UCSD-AML1 (cell line): ENCODE data around the gene SDHAF1.

Source experiments
- DNase-seq: peaks from one replicate; lab custom pipeline; 2025; ENCODE audit not compliant: unreplicated experiment; lab: John Stamatoyannopoulos, UW

SDHAF1 gene

DNA sequence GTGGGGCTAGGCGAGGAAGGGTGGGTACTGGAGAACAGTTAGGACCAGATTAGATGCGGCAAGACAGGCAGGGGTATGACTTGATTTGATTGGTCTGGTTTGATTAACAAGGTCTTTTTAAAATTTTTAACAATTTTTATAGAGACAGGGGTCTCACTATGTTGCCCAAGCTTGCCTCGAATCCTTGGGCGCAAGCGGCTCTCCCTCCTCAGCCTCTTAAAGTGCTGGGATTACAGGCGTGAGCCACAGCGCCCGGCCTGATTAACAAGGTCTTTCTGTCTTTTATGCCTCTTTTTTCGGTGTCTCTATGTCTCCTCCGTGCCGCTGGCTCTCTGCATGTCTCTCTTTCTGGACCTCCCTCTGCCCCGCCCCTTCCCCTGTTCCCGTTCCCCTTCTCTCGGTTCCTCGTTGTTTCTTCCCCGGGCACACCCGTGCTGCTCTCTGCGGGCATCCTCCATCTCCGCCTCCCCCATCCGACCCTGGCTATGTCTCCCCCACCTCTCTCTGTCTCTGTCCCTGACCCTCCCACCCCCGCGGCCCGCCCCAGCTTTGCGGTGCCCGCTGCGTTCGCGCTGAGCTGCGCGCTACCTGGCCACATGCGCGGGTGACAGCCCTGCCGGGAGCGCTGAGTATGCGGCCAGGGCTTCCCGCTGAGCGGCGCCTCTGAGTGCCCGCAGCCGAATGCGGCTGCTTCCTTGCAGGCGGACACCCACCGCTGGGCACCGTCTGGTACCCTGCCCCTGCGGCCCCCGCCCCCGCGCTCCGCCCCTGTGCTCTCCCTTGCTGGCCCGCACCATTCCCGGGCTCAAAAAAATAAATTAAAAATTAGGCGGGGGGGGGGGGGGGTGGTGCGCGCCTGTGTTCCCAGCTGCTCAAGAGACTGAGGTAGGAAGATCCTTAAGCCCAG, 8.1 kb upstream of the SDHAF1 start:
- peak; percentile 73 for DNase-seq

- DNase-seq = no peak
Observed at GRCh38 chr19:35987571-35987896, 7.5 kb upstream of the SDHAF1 start.

DNA sequence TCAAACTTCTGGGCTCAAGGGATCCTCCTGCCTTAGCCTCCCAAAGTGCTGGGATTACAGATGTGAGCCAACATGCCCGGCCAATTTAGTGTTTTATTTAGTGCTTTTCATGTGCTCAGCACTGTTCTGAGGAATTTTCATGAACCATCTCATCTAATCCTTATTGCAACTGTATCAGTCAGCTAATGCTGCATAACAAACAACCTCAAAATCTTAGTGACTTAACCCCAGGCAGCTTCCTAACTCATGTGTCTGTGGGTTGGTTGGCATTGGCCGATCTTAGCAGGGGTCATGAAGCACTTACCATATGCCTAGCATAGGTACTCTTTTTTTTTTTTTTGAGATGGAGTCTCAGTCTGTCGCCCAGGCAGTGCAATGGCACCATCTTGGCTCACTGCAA, 6.2 kb upstream of the SDHAF1 start:
- DNase-seq = no peak

DNA sequence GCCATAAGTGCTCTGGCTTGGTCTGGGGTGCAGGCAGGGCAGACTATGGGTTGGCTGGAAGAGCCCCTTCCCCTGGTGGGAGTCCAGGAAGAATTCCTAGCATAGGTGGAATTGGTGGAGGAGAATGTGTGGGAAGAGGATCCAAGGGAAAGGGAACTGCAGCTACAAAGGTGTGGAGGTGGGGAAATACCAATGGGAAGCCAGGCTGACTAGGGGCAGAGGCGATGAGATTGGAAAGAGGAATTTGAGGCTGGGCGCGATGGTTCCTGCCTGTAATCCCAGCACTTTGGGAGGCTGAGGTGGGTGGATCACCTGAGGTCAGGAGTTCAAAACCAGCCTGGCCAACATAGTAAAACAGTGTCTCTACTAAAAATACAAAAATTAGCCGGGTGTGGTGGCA, 4.8 kb upstream of the SDHAF1 start:
- DNase-seq = no peak

DNA sequence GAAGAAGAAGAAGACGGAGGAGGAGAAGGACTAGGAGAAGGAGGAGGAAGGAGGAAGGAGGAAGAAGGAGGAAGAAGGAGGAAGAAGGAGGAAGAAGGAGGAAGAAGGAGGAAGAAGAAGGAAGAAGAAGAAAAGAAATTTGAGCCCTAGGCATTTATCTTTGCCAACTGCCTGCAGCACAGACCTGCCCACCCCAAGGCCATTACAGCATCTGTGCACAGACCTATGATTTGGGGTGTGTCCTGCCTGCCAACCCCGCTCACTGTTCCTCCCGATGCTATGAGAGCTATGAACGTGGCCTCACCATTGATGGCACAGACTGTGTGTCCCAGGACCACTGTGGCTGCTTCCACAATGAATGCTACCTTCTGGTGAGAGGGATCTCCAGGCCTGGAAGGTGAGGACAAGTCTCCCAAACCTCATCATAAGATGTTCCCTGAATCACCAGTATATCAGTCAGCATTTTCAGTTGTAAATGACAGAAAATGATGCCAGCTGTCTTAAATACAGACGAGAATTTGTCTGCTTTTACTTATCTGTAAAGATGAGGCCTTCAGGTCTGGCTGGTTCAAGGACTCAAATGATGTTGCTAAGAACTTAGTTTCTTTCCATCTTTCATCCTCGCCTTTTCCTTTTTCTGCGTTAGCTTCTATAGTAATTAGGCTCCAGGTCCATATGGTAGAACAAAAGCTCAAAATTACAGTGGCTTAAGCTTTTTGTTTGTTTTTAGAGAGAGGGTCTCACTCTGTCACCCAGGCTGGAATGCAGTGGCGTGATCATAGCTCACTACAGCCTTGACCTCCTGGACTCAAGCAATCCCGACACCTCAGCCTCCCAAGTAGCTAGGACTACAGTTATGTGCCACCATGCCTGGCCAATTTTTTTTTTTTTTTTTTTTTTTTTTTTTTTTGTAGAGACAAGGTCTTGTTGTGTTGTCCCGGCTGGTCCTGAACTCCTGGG, 3.9 kb upstream of the SDHAF1 start:
- no peak for DNase-seq

DNA sequence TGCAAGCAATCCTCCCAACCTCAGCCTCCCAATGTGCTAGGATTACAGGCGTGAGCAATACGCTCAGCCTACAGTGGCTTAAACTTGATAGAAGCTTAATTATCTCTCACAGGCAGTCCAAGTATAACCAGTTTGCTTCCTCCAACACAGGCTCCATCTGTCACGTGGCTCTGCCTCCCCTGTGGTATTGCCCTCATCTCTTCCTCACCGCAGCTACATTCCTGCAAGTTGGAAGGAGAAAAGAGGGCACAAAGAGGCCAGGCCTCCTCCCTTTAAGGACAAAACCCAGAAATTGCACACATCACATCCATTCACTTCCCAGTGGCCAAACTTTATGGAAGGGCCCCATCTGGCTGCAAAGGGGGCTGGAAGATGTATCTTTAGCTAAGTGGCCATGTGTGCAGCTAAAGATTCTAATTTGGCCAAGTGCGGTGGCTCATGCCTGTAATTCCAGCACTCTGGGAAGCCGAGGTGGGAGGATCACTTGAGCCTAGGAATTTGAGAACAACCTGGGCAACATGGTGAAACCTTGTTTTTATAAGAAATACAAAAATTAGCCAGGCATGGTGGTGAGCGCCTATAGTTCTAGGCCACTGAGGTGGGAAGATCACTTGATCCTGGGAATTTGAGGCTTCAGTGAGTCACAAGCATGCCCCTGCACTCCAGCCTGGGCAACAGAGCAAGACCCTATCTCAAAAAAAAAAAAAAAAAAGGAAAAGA, 3.1 kb upstream of the SDHAF1 start:
- no peak for DNase-seq

- no peak for DNase-seq
Observed at GRCh38 chr19:35992907-35993765, 1.9 kb upstream of the SDHAF1 start.

- DNase-seq = no peak
Observed at GRCh38 chr19:35993923-35994598, 927 bp upstream of the SDHAF1 start.

DNA sequence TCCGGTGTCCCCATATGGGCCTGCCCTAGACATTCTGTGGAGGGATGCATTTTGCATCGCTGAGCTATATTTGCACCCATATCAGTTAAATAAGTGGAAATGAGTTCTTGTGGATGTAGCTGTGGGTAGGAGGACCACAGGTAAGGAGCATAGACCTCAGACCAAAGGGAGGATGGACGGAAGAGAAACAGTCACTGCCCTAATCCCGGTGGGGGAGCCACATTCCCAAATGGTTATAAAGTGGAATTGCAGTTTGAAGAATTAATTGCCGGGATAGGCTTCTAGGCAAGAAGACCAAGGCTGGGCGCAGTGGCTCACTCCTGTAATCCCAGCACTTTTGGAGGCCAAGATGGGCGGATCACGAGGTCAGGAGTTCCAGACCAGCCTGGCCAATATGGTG, 1.8 kb downstream of the SDHAF1 start:
- no peak for DNase-seq

GRCh38 chr19:36001605-36002004, 6.6 kb downstream of the SDHAF1 start:
- DNase-seq = no peak

- DNase-seq = no peak
Observed at GRCh38 chr19:36003284-36003683, 8.3 kb downstream of the SDHAF1 start.

- no peak for DNase-seq
Observed at GRCh38 chr19:36006955-36007354, 12.0 kb downstream of the SDHAF1 start.

DNA sequence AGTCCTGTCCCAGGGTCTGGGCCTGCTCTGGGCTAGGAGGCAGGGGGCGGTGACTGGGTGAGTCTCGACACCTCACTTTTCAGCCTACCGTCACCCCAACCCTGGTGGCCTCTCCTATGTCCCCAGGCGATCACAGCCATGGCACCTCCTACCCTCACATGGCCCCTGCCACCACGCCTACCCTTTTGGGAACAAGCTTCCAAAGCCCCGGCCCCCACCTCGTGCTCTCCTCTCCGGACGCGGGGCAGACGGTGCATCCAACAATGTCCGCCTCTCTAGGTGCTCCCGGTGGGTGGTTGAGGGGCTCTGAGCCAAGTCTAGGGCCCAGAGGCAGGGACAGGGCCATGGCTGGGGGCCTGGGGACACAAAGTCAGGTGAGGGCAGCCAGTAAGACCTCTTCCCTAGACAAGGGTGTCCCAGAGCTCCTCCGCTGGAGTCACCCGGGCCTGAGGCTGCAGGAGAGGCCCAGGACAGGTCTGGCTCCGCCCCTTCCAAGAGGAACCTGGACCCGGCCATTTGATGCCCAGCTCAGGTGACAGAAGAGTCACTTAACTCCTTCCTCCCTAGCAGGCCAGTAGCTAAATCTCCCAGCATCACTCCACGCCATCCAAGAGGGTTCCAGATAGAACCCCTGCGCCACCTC, 13.5 kb downstream of the SDHAF1 start, which contains the start of gene SYNE4:
TSS of gene SYNE4 (minus strand) at position 478 of the 643 bp plus-strand sequence. CDS start at position 346, 132 bp downstream.
- no peak for DNase-seq

DNA sequence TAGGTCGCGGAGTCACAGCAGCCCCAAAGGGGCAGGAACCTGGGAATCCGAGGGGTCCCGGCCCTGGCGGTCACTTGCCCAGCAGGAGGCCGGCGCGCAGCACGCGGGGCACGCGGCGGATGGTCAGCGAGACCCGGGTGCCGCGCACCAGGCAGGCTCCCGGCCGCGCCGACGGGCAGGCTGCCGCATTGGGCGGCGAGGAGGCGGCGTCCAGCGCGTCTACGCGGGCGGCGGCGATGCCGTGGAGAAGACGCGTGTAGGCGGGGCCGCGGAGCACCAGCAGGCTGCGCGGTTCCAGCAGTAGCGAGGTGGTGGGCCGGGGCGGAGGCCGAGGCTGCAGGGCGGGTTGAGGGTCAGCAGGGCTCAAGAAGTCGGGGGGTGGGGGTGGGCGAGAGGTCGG, 14.2 kb downstream of the SDHAF1 start:
- no peak for DNase-seq

DNA sequence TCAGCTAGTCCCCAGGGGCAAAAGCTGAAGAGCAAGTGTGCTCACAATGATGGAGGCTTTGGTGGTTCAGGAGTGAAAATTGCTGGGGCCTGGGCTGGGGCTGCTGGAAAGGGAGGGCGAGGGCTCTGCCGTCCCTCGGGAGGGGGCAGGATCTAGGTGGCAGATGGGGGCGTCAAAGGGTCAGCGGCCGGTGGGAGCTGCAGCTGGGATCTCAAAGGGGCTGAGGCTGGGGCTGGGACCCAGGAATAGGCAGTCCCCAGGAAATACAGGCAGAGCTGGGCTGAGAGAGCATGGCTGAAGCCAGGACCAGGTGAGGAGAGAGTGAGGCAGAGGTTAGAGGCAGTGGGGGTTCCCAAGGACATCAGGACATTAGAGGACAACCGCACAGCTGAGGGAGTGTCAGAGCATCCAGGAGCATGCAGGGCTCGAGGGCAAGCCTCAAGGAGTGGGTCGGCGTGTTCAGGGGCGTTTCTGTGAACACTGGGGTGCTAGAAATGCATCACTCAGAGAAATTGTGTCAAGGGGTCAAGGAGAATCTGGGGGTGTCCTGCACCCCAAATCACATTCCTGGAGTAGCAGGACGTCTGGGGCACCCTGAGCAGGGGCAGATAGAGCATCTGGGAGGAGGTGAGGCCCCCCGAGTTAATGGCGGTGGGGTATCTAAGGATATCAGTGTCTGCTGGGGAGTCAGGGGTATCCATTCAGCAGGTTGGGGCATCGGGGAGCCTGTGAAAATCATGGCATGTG, 14.8 kb downstream of the SDHAF1 start:
- no peak for DNase-seq

DNA sequence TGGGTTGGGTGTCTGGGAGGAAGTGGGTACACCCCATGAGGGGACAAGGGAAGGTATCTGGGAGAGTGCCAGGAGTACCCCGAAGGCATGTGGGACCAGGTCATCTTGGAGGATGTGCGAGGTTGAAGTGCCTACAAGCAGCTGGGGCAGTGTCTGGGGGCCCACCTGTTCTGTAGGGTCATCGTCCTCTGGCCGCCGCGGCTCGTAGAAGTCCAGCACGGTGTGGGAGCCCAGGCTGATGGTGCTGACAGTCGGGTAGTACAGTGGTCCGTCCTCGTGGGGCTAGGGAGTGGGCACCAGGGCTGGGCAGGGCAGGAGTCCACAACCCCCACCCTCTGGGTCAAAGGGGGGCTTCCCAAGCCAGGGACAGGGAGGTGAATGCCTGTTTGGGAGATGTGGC, 15.4 kb downstream of the SDHAF1 start:
- no peak for DNase-seq

DNA sequence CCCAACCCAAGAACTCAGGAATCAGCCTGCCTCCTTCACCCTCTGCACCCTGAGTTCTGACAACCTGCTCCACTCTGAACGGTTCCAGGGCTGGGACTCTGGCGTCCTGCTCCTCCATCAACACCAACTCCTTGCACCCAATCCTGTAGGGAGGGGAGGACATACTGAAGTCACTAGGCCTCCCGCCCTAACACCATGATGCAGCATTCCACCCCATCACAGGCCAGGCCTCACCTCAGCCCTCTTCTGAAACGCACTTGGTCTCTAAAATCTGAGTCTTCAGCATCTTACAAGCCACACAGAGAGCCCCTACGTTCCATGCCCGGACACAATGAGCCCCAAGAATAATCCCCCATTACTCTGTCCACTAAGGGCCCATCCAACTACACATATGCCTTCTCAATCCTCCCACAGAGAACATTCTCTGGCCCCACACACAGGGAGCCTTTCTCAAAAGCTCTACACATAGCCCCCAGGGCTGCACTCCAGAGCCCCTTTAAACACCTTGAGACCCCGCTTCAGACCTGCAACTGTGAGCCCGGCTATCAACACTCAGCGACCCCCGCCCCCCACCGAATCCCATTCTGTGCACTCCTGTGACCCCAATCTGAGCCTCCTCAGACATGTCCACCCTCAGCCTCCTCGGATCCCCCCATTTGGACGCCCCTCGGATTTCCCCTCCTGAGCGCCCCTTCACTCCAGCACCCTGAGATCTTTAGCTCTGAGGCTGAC, 18.5 kb downstream of the SDHAF1 start:
- DNase-seq = no peak
